Loucy (cell line): ENCODE data around the gene TEDC2.

Experiments used
- CTCF ChIP-seq: fragments of 200-600 bp; sonication (generic); conservative IDR thresholded peaks from 2 replicates; pipeline ENCODE4 v1.5.1; 2014; ENCODE audit warnings: mild to moderate bottlenecking, antibody characterized with exemption, low read length
- EZH2phosphoT487 ChIP-seq: fragments of 200-600 bp; IDR thresholded peaks from 2 replicates; pipeline ENCODE4 v1.6.1; 2018; ENCODE audit warnings: antibody characterized with exemption, mild to moderate bottlenecking, moderate library complexity, borderline replicate concordance

DNA sequence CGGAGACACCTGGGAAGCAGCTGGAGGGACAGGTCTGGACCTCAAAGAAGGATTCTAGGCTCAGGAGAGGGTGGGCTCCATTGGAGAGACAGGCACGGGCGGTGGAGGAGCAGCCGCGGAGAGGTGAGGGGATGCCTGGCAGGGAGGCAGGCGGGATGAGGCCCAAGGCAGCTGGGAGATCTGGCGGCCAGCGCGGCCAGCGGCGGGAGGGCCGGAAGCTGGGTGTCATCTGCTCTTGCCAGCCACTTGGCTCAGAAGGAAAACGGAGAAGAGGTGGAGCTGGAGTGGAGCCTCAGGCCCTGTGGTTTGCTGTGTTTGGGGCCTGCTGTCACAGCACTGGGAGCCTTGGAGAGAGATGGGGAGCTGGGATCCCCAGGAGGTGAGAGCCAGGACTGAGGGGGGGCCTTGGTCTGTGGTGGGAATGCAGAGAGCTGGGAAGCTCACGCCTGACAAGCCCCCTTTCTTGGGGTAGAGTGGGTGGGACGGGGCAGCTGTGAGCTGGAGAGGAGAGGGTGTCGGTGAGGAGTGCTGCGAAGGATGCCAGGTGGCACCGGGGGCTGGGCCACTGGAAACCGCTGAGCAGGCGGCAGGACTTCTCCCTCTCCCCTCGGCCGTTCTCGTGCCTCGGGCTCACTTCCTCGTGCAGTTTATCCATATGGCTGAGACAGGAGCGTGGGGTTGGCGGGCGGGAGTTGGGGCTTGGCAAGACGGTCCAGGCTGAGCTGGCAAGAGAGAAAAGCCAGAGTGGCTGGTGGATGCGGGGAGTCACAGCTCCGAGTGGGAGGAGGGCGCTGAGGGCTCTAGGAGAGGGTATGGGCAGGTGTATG lies 23.0 kb downstream of the TEDC2 start:
- no peak for TF ChIP-seq CTCF
- TF ChIP-seq EZH2phosphoT487: no peak
